ENCODE measurements around the gene WNT3.

Gene WNT3

DNA sequence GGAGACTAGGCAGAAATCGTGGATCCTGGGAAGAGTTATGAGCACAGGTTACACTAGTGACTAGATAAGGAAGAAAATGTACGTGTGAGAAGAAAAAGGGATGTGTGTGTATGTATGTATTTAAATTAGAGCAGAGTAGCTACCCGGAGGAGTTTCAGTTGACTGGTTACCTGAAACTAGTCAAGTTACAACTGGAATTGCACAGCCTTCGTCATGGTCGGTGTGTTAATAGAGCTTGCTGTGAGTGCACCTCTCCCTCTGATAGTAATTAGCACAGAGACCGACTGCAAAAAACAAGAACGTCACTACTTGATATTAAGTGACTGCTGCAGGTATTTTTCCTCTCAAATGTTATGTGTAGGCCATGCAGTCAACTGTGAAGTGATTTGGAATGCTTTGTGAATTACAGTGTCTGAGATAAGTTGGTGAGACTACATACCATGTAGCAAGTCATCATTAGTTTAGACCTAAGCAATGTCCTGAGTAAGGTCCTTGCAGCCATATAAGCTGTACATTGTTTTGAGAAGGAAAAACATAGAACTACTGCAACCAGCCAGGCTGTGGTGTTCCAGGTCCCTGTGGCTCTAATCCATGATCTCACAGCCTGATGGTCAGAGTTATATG lies 95.7 kb downstream of the WNT3 start:
- Histone ChIP-seq H3K4me1 (ENCODE audit: insufficient read depth, poor library complexity, severe bottlenecking) (peaks cover 14% of the 10 kb centered on the region), H3K27me3 (ENCODE audit: insufficient read depth, poor library complexity, severe bottlenecking) (no peaks in the 10 kb centered on the region), H3K27ac (ENCODE audit: poor library complexity, severe bottlenecking) (no peak overlapping the region), H3K4me3 (ENCODE audit: severe bottlenecking) (no peak overlapping the region), H3K9me3 (ENCODE audit: severe bottlenecking) (no peaks in the 10 kb centered on the region), H3K36me3 (ENCODE audit: low read depth) (0 out of 2 replicates have a peak, but pooled peaks cover 7% of the 10 kb centered on the region)
- DNase-seq (ENCODE audit: low spot score) (no peak), ATAC-seq (ENCODE audit: low read depth) (no peak)
- TF ChIP-seq CTCF (IDR thresholded peaks at IDR 0.05; ENCODE audit: poor library complexity, severe bottlenecking): no peak

- H3K9me3 ChIP-seq (ENCODE audit: severe bottlenecking): no peaks in the 10 kb centered on the region
- no peak for TF ChIP-seq CTCF (IDR thresholded peaks at IDR 0.05; ENCODE audit: poor library complexity, severe bottlenecking)
- no peak overlapping the region for H3K4me3 ChIP-seq (ENCODE audit: severe bottlenecking)
- no peak for DNase-seq (ENCODE audit: low spot score)
- no peak overlapping the region for H3K27ac ChIP-seq (ENCODE audit: poor library complexity, severe bottlenecking)
- peaks cover 9% of the 10 kb centered on the region; the same call in 1 of the 2 replicates for H3K36me3 ChIP-seq (ENCODE audit: low read depth)
- peaks cover 3% of the 10 kb centered on the region for H3K4me1 ChIP-seq (ENCODE audit: insufficient read depth, poor library complexity, severe bottlenecking)
- ATAC-seq (ENCODE audit: low read depth): no peak
- no peaks in the 10 kb centered on the region for H3K27me3 ChIP-seq (ENCODE audit: insufficient read depth, poor library complexity, severe bottlenecking)
Observed at GRCh38 chr17:46720408-46720807, 98.1 kb downstream of the WNT3 start.

GRCh38 chr17:46719891-46720290 lies 98.6 kb downstream of the WNT3 start:
- ATAC-seq (ENCODE audit: low read depth): no peak
- TF ChIP-seq CTCF (IDR thresholded peaks at IDR 0.05; ENCODE audit: poor library complexity, severe bottlenecking): no peak
- DNase-seq (ENCODE audit: low spot score): no peak

GRCh38 chr17:46717999-46718398 lies 100.5 kb downstream of the WNT3 start:
- TF ChIP-seq CTCF (IDR thresholded peaks at IDR 0.05; ENCODE audit: poor library complexity, severe bottlenecking): no peak
- no peak for ATAC-seq (ENCODE audit: low read depth)
- H3K36me3 ChIP-seq (ENCODE audit: low read depth): peaks cover 10% of the 10 kb centered on the region; the same call in 1 of the 2 replicates

More at GRCh38 chr17:46719891-46720290, 98.6 kb downstream of the WNT3 start:
- no peaks in the 10 kb centered on the region for H3K27me3 ChIP-seq (ENCODE audit: insufficient read depth, poor library complexity, severe bottlenecking)
- no peaks in the 10 kb centered on the region for H3K9me3 ChIP-seq (ENCODE audit: severe bottlenecking)
- no peak overlapping the region for H3K27ac ChIP-seq (ENCODE audit: poor library complexity, severe bottlenecking)
- peaks cover 9% of the 10 kb centered on the region; the same call in 1 of the 2 replicates for H3K36me3 ChIP-seq (ENCODE audit: low read depth)
- H3K4me1 ChIP-seq (ENCODE audit: insufficient read depth, poor library complexity, severe bottlenecking): peaks cover 3% of the 10 kb centered on the region
- no peak overlapping the region for H3K4me3 ChIP-seq (ENCODE audit: severe bottlenecking)

More at GRCh38 chr17:46717999-46718398, 100.5 kb downstream of the WNT3 start:
- Histone ChIP-seq H3K4me3 (ENCODE audit: severe bottlenecking) (no peak overlapping the region), H3K4me1 (ENCODE audit: insufficient read depth, poor library complexity, severe bottlenecking) (peaks cover 3% of the 10 kb centered on the region), H3K9me3 (ENCODE audit: severe bottlenecking) (no peaks in the 10 kb centered on the region), H3K27ac (ENCODE audit: poor library complexity, severe bottlenecking) (no peak overlapping the region), H3K27me3 (ENCODE audit: insufficient read depth, poor library complexity, severe bottlenecking) (no peaks in the 10 kb centered on the region)
- no peak for DNase-seq (ENCODE audit: low spot score)

Measured in RWPE2 (cell line).